SJCRH30 (cell line): ENCODE results near the gene TRA2A. TPM values are rescaled to one million over a fixed set of nuclear protein-coding genes. Genes with fewer than 3 reads are reported as not detected.
"Not testable (repeated sequence)": the region's sequence is repeated elsewhere in the genome, so short reads cannot be mapped to it uniquely, and the experiment has no call there.

Source experiments
- DNase-seq, 2 experiments: peaks; one replicate each; pipeline ENCODE4 v3.0.0-alpha.2; 2015 to 2020
- H3K27ac ChIP-seq: fragments of 250-450 bp; sonication (Bioruptor Pico); 2 replicates; pipeline ENCODE4 v1.5.1; 2020; ENCODE audit warnings: mild to moderate bottlenecking, moderate library complexity
- H3K27me3 ChIP-seq: fragments of 250-450 bp; sonication (Bioruptor Pico); 2 replicates; pipeline ENCODE4 v1.5.1; 2020; ENCODE audit warnings: mild to moderate bottlenecking, moderate library complexity
- H3K36me3 ChIP-seq: fragments of 250-450 bp; sonication (Bioruptor Pico); 2 replicates; pipeline ENCODE4 v1.5.1; 2020; ENCODE audit warnings: mild to moderate bottlenecking, moderate library complexity
- H3K4me1 ChIP-seq: fragments of 250-450 bp; sonication (Bioruptor Pico); 2 replicates; pipeline ENCODE4 v1.5.1; 2020; ENCODE audit warnings: mild to moderate bottlenecking, moderate library complexity
- H3K4me3 ChIP-seq: fragments of 250-450 bp; sonication (Bioruptor Pico); 2 replicates; pipeline ENCODE4 v1.5.1; 2020; ENCODE audit warnings: mild to moderate bottlenecking, moderate library complexity
- H3K9me3 ChIP-seq: fragments of 250-450 bp; sonication (Bioruptor Pico); replicated peaks from 2 replicates; pipeline ENCODE4 v1.5.1; 2020; ENCODE audit warnings: mild to moderate bottlenecking, moderate library complexity
- total RNA-seq: library from RNA; depleted of rRNA; stranded (reverse); fragments of >200 nt; shearing (Covaris generic); gene quantifications from 2 replicates; pipeline ENCODE4 v1.2.3, GENCODE V29; 2014

The TRA2A gene
- total RNA-seq, 1 experiment from 2014 or later: 50.0 TPM

- no peak overlapping the region for H3K27ac ChIP-seq
- H3K4me3 ChIP-seq: no peak overlapping the region
- DNase-seq: no peak
- H3K27me3 ChIP-seq: no peaks in the 10 kb centered on the region
- H3K9me3 ChIP-seq: no peaks in the 10 kb centered on the region
- peaks cover 11% of the 10 kb centered on the region for H3K36me3 ChIP-seq
- no peaks in the 10 kb centered on the region for H3K4me1 ChIP-seq
Observed at GRCh38 chr7:23529262-23529859, 2.4 kb downstream of the TRA2A start.

- not testable (repeated sequence) for H3K4me3 ChIP-seq, H3K27ac ChIP-seq, H3K4me1 ChIP-seq, H3K27me3 ChIP-seq, DNase-seq, H3K9me3 ChIP-seq
- H3K36me3 ChIP-seq: peaks cover 32% of the 10 kb centered on the region
Observed at GRCh38 chr7:23525611-23526010, 6.2 kb downstream of the TRA2A start.

DNA sequence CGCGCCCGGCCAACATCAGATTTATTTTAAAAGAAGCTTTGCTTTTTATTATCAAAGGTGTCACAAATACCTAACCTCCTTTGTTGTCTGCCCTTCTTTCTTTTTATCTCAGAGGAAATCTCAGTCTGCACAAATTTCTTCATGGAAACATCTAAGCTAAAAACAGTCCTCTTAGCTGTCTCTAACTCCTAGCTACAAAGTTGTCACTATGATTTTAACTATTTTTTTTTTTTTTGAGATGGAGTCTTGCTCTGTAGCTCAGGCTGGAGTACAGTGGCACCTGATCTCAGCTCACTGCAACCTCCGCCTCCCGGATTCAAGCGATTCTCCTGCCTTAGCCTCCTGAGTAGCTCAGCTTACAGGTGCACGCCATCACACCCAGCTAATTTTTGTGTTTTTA is 7.3 kb downstream of the TRA2A start:
- no peaks in the 10 kb centered on the region for H3K27me3 ChIP-seq
- H3K9me3 ChIP-seq: no peaks in the 10 kb centered on the region
- H3K4me3 ChIP-seq: no peak overlapping the region
- DNase-seq: no peak
- peaks cover 6% of the 10 kb centered on the region for H3K4me1 ChIP-seq
- H3K36me3 ChIP-seq: peaks cover 43% of the 10 kb centered on the region
- no peak overlapping the region for H3K27ac ChIP-seq

GRCh38 chr7:23523486-23524075 is 8.2 kb downstream of the TRA2A start:
- peak overlapping the region; percentile 3; the same call in 1 of the 2 replicates for H3K27ac ChIP-seq
- no peak overlapping the region for H3K4me3 ChIP-seq
- no peaks in the 10 kb centered on the region for H3K9me3 ChIP-seq
- H3K4me1 ChIP-seq: peaks cover 6% of the 10 kb centered on the region
- peak in 1 of 2 experiments; percentile 28 for DNase-seq
- H3K27me3 ChIP-seq: no peaks in the 10 kb centered on the region
- H3K36me3 ChIP-seq: peaks cover 48% of the 10 kb centered on the region

DNA sequence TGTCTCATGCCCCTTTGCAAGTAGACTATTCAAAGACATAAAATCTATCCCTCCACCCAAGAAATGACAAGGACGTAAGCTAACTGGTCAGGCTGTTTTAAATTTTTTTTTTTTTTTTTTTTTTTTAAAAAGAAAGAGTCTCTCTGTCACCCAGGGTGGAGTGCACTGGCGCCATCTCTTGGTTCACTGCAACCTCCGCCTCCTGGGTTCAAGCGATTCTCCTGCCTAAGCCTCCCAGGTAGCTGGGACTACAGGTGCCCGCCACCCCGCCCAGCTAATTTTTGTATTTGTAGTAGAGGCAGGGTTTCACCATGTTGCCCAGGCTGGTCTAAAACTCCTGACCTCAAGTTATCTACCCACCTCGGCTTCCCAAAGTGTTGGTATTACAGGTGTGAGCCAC is 11.2 kb downstream of the TRA2A start:
- Histone ChIP-seq H3K4me3 (no peak overlapping the region), H3K36me3 (peaks cover 70% of the 10 kb centered on the region), H3K27ac (no peak overlapping the region), H3K4me1 (peaks cover 6% of the 10 kb centered on the region), H3K27me3 (no peaks in the 10 kb centered on the region), H3K9me3 (no peaks in the 10 kb centered on the region)
- peak; percentile 12 to 27 for DNase-seq

DNA sequence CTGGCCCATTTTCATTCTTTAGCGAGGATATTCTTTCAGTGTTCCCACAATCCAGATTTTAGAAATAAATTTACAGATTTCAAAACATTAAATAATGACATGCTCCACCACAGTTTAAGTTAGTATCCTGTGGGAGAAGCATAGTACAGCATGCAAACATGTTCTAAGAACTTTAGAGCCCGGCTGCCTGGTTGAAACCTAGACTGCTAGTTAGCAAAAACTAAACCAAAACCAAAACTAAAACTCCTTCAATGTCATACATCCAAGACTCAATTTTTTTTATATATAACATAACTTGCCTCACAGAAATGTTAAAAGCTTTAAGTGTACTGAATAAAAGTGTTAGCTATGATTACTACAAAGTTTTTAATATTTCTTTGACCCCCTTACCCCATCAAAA is 17.0 kb downstream of the TRA2A start:
- Histone ChIP-seq H3K27ac (no peak overlapping the region), H3K4me1 (no peaks in the 10 kb centered on the region), H3K9me3 (no peaks in the 10 kb centered on the region), H3K36me3 (peaks cover 92% of the 10 kb centered on the region), H3K27me3 (no peaks in the 10 kb centered on the region), H3K4me3 (no peak overlapping the region)
- no peak for DNase-seq

DNA sequence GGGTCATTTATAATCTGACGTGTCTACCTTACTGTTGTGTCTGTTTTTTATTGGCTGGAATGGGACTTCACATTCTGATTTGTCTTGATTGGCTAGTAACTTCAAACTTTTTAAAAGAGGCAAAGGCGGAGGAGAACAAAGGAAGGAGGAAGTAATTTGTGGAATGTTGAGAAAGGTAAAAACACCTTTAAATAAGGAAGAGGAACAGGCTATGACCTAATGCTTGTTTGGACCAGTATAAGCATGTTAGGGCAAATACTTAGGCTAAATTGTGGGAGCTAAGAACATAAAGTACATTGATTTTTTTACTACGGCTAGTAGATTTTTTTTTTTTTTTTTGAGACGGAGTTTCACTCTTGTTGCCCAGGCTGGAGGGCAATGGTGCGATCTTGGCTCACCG is 18.0 kb downstream of the TRA2A start:
- H3K36me3 ChIP-seq: peaks cover 92% of the 10 kb centered on the region

DNA sequence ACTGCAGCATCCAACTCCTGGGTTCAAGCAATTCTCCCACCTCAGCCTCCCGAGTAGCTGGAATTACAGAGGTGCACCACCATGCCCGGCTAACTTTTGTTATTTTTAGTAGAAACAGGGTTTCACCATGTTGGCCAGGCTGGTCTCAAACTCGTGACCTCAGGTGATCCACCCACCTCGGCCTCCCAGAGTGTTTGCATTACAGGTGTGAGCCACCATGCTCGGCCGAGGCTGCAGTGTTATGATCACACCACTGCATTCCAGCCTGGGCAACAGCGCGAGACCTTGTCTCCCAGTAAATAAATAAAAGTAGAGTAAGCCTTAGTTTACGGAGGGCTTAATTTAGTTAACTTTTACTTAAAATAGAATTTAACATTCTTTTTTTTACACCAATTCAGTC is 37.8 kb downstream of the TRA2A start:
- Histone ChIP-seq H3K4me3 (no peak overlapping the region), H3K9me3 (no peaks in the 10 kb centered on the region), H3K4me1 (no peaks in the 10 kb centered on the region), H3K27me3 (no peaks in the 10 kb centered on the region), H3K36me3 (peaks cover 4% of the 10 kb centered on the region; the same call in 1 of the 2 replicates), H3K27ac (no peak overlapping the region)
- no peak for DNase-seq

More for the DNA sequence above, 18.0 kb downstream of the TRA2A start:
- not testable (repeated sequence) for H3K4me3 ChIP-seq, H3K27ac ChIP-seq, H3K9me3 ChIP-seq, DNase-seq, H3K27me3 ChIP-seq, H3K4me1 ChIP-seq

- no peak for DNase-seq
- Histone ChIP-seq H3K27ac (no peak overlapping the region), H3K4me1 (no peaks in the 10 kb centered on the region), H3K36me3 (no peaks in the 10 kb centered on the region; the same call in 1 of the 2 replicates), H3K27me3 (no peaks in the 10 kb centered on the region), H3K4me3 (no peak overlapping the region), H3K9me3 (no peaks in the 10 kb centered on the region)
Observed at GRCh38 chr7:23491502-23491901, 40.3 kb downstream of the TRA2A start.

- H3K4me3 ChIP-seq: peak overlapping the region; percentile 69
- H3K27ac ChIP-seq: peak overlapping the region; percentile 76
- DNase-seq: peak; percentile 62 to 66
- no peaks in the 10 kb centered on the region for H3K27me3 ChIP-seq
- no peaks in the 10 kb centered on the region; the same call in 1 of the 2 replicates for H3K36me3 ChIP-seq
- H3K9me3 ChIP-seq: no peaks in the 10 kb centered on the region
- H3K4me1 ChIP-seq: no peaks in the 10 kb centered on the region
Observed at GRCh38 chr7:23490357-23491135, 41.2 kb downstream of the TRA2A start.

DNA sequence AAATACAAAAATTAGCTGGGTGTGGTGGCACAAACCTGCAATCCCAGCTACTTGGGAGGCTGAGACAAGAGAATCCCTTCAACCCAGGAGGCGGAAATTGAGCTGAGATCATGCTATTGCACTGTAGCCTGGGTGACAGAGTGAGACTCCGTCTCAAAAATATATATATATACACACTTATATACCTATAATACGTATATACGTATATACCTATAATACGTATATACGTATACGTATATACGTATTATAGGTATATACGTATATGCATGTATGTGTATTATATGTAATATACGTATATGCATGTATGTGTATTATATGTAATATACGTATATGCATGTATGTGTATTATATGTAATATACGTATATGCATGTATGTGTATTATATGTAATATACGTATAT is 43.1 kb downstream of the TRA2A start:
- not testable (repeated sequence) for H3K27me3 ChIP-seq, H3K9me3 ChIP-seq, H3K4me1 ChIP-seq, H3K4me3 ChIP-seq, H3K36me3 ChIP-seq, DNase-seq, H3K27ac ChIP-seq

DNA sequence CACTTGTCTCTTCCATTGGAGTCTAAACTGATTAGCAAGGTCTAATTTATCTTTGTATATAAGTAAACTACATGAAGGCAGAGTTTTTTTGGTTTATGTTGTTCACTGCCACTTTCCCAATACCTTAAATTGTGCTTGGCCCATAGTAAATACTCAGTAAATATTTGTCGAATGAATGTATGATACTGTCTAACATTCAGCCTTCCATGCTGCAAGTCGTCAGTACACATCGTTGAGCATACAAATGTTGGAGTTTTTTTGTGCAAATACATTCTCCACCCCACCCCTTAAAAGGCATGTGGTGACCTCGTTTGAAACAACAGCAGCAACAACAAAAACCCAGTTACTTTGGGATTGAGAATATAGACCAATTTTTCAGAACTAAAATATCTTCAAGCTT is 44.1 kb downstream of the TRA2A start:
- DNase-seq: no peak
- H3K4me3 ChIP-seq: no peak overlapping the region

GRCh38 chr7:23486002-23486773 is 45.6 kb downstream of the TRA2A start:
- Histone ChIP-seq H3K4me1 (no peaks in the 10 kb centered on the region), H3K27ac (no peak overlapping the region), H3K27me3 (no peaks in the 10 kb centered on the region), H3K4me3 (no peak overlapping the region), H3K36me3 (peaks cover 2% of the 10 kb centered on the region; the same call in 1 of the 2 replicates), H3K9me3 (no peaks in the 10 kb centered on the region)
- DNase-seq: no peak

More for the DNA sequence above, 44.1 kb downstream of the TRA2A start:
- Histone ChIP-seq H3K9me3 (no peaks in the 10 kb centered on the region), H3K4me1 (no peaks in the 10 kb centered on the region), H3K27me3 (no peaks in the 10 kb centered on the region), H3K36me3 (peaks cover 2% of the 10 kb centered on the region; the same call in 1 of the 2 replicates), H3K27ac (no peak overlapping the region)

- DNase-seq: no peak
- Histone ChIP-seq H3K9me3 (no peaks in the 10 kb centered on the region), H3K27ac (no peak overlapping the region)
Observed at GRCh38 chr7:23482686-23483085, 49.1 kb downstream of the TRA2A start.

More at GRCh38 chr7:23482686-23483085, 49.1 kb downstream of the TRA2A start:
- H3K36me3 ChIP-seq: peaks cover 6% of the 10 kb centered on the region; the same call in 1 of the 2 replicates
- no peaks in the 10 kb centered on the region for H3K27me3 ChIP-seq
- H3K4me1 ChIP-seq: peaks cover 3% of the 10 kb centered on the region; the same call in 1 of the 2 replicates
- no peak overlapping the region for H3K4me3 ChIP-seq
